KG1 (cell line): ENCODE results near the gene NDUFA12.
"Not testable (repeated sequence)": the region's sequence is repeated elsewhere in the genome, so short reads cannot be mapped to it uniquely, and the experiment has no call there.

Source experiments
- DNase-seq: peaks from one replicate; lab custom pipeline; 2025; lab: John Stamatoyannopoulos, UW

Gene NDUFA12

GRCh38 chr12:95003213-95003920 is at the start of gene NDUFA12:
TSS of gene NDUFA12 (minus strand) at chr12:95003697. CDS start at chr12:95003680, 17 bp downstream.
- DNase-seq, result peak; percentile 91

DNA sequence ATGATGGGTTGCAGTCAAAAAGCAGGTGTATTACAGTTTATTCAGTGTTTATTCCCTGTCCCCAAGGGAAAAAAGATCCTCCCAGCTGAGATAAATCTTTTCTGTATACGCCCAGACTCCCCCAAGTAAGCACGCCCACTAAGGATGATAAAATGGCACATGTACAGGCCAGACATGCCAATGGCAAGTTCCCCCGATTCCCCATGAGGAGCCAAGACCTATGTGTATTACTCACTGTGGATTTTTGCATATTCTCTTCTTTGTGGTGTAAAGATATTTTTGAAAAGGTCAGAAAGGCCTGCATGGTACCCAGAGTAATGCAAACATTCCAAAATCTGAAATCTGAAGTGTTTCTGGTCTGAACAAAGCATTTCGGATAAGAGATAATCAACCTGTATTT is 47.7 kb upstream of the NDUFA12 start:
- DNase-seq, result no peak

DNA sequence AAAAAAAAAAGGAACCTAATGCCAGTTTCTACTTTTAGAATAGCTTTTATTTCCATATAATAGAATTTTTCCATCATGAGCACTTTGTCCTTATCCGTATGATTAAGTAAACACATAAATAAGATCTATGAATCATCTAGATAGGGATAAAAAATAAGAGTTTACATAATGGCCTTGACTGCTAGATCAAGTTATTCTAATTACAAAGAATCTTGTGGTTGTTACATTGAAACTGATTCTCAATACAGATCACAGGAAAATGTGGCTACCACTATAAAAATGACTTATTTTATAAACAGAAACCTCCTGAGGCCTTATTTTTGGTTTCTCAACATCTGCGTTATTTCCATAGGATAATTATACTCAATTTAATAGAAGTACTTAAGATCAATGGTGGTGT is 34.4 kb upstream of the NDUFA12 start:
- DNase-seq, result no peak

DNA sequence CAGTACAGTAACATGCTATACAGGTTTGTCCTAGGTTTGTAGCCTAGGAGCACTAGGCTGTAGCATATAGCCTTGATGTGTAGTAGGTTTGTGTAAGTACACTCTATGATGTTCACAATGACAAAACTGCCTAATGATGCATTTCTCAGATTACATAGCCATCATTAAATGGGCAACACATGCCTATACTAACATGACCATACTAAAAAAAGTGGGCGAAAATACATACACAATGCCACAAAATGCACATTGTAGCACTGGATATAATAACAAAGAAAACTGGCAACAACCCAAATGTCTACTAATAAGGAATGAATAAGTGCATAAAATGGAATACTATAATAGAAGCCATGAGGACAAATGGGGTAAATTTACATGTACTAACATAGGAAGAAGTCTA is 31.3 kb upstream of the NDUFA12 start:
- DNase-seq, result no peak

DNA sequence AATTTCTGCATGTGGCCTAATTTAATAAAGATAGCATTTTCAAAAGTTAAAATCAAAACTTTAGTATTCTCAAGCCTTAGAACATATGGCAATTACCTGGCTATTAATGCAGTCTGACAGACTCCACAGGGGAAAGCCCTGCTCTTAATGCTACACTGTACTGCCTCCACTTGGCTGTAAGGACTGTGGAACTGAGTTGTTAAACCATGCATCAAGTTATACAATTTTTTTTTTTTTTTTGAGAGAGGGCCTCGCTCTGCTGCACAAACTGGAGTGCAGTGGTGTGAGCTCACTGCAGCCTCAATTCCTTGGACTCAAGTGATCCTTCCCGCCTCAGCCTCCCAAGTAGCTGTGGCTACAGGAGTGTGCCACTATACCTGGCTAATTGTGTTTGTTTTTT is 19.0 kb upstream of the NDUFA12 start:
- DNase-seq, result no peak

DNA sequence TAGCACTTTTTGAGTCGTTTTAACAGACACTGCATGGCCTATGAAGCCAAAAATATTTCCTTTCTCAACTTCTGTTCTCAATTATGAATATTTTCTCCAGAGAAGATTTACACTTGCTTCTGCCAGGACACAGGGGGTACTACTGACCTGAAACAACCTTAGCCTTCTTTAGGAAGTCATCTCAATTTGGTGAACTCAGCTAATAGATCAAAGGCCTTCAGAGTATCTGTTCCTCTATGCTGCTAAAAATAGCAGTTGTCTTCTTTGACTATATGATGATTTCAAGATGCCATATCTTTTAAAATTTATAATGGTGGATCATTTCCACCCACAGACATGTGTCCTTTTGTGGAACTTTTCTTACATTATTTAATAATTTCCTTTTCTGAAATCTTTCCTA is 14.0 kb upstream of the NDUFA12 start:
- DNase-seq, result no peak

- DNase-seq, result no peak
Observed at GRCh38 chr12:95016120-95016519, 12.6 kb upstream of the NDUFA12 start.

DNA sequence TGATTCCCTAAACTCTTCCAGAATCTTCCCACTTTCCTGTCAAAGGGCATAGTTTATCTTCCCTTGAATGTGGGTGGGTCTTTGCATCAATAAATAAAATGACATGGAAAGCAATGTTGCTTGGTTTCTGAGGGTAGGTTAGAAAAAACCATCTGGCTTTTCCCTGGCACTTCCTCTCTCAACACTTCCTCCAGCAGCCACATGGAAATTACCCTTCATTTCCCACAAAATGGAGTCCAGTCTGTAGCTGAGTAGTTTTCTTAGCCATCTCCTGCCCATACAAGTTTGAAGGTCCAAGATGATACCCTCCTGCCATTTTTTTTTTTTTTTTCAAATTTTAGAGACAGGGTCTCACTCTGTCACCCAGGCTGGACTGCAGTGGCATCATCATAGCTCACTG is 11.1 kb upstream of the NDUFA12 start:
- no peak for DNase-seq

DNA sequence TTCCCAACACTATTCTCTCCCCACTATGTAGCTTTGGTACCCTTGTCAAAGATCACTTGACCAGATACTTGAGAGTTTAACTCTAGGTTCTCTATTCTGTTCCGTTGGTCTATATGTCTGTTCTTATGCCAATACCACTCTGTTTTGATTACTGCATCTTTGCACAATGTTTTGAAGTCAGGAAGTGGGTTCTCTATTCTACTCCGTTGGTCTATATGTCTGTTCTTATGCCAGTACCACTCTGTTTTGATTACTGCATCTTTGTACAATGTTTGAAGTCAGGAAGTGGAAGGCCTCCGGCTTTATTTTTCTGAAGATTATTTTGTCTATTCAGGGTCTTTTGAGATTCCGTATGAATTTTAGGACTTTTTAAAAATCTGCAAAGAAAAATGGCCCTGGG is 2.7 kb upstream of the NDUFA12 start:
- no peak for DNase-seq

GRCh38 chr12:95004610-95005009 is 1.1 kb upstream of the NDUFA12 start:
- DNase-seq, result peak; percentile 45

GRCh38 chr12:95003921-95004272 is 400 bp upstream of the NDUFA12 start:
- no peak for DNase-seq

DNA sequence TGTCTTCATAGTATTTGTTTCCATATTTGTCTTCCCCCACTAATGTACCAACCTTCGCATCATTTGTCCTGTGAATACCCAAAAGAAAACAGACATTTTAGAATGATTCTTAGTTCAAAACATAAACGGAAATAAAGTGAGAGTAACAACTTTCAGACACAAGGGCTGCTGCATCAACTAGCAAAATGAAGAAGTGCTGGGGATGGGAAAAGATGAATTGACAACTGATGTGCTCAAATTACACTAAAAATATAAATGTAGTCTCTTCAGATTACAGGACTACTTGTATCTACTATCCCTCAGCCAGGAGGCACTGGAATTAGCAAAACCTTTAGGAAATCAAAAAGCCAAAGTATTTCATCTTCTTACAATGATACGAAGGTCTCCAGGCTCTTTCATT is 743 bp downstream of the NDUFA12 start:
- DNase-seq, result no peak

DNA sequence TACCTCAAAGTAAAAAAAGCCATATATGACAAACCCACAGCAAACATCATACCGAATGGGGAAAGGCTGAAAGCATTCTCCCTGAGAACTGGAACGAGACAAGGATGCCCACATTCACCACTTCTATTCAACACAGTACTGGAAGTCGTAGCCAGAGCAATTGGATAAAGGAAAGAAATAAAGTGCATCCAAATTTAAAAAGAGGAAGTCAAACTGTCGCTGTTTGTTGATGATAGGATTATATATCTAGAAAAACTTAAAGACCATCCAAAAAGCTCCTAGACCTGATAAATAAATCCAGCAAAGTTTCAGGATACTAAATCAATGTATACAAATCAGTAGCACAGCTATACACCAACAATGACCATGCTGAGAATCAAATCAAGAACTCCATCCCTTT is 5.2 kb downstream of the NDUFA12 start:
- no peak for DNase-seq

- no peak for DNase-seq
Observed at GRCh38 chr12:94997726-94998125, 5.8 kb downstream of the NDUFA12 start.

DNA sequence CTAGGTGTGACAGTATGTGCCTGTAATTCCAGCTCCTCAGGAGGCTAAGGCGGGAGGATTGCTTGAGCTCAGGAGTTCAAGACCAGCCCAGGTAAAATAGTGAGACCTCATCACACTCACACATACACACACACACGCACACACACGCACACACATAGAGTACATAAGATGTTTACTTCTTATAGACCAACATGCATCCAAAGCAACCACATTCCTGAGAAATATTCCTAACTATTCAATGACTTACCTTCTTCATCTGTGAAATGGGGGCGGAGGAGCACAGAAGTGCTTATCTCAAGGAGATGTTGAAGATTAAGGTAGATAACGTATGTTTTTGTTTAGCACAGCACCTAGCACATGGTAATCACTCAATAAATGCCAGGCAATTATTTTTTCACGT is 6.4 kb downstream of the NDUFA12 start:
- no peak for DNase-seq

- no peak for DNase-seq
Observed at GRCh38 chr12:94994312-94994711, 9.2 kb downstream of the NDUFA12 start.

DNA sequence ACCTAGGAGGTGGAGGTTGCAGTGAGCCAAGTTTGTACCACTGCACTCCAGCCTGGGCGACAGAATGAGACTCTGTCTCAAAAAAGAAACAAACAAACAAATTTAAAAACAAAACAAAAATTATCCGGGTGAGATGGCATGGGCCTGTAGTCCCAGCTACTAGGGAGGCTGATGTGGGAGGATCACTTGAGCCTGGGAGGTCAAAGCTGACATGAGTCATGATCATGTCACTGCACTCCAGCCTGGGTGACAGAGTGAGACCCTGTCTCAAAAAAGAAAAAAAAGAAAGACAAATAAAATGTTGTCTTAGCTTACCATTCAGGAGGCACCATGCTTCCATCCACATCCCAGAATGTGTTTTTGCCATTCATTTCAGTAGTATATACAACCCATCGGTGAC is 9.6 kb downstream of the NDUFA12 start:
- not testable (repeated sequence) for DNase-seq

- no peak for DNase-seq
Observed at GRCh38 chr12:94990222-94990621, 13.3 kb downstream of the NDUFA12 start.

DNA sequence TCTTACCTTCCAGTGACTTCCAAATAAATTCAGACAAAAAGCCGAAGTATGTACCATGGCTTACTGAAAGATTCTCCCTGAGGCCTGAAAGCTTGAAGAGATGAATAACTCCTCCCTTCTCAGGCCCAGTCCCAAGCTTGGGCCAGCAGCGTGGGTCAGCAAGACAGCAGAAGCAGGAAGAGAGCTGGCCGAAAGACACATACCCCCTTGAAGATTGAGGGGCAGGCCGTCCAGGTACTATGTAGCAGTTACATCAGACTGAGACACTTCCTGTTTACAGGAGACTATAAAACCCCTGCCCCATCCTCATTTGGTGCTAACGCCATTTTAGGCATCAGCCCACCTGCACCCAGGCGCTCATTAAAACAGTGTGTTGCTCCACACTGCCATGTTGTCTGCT is 15.0 kb downstream of the NDUFA12 start:
- no peak for DNase-seq

- no peak for DNase-seq
Observed at GRCh38 chr12:94987801-94988200, 15.7 kb downstream of the NDUFA12 start.

DNA sequence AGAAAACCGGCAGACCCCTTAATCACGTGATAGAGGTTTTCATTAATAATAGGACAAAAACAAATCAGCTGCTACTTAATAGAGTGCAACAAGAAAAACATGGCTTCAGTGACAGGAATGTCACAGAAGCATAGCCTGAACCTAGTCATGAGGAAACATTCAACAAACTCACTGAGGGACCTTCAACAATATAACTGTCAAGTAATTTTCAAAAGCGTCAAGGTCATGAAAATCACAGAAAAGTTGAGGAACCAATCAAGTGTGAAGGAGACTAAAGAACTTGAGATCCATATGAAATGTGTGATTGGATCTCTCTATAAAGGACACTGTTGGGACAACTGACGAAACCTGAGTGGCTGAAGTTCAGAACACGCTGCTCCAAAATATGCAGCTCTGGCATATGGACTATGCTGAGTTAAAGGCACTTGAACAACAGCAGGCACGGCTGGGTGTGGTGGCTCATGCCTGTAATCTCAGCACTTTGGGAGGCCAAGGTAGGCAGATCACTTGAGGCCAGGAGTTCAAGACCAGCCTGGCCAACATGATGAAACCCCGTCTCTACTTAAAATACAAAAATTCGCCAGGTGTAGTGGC is 16.3 kb downstream of the NDUFA12 start:
- no peak for DNase-seq

DNA sequence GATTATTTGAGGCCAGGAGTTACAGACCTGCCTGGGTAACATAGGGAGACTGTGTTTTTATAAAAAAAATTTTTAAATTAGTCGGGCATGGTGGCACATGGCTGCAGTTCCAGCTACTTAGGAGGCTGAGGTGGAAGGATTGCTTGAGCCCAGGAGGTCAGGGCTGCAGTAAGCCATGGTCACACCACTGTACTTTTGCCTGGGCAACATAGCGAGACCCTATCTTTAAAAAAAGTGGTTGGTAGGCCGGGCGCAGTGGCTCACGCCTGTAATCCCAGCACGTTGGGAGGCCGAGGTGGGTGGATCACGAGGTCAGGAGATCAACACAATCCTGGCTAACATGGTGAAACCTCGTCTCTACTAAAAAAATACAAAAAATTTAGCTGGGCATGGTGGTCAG is 18.4 kb downstream of the NDUFA12 start:
- DNase-seq, result not testable (repeated sequence)

- no peak for DNase-seq
Observed at GRCh38 chr12:94983321-94983720, 20.2 kb downstream of the NDUFA12 start.

- no peak for DNase-seq
Observed at GRCh38 chr12:94982456-94982855, 21.0 kb downstream of the NDUFA12 start.
